ENCODE results near the gene CDC42EP4. TPM values are rescaled to one million over a fixed set of nuclear protein-coding genes. Genes with fewer than 3 reads are reported as not detected.
"Not testable (repeated sequence)": the region's sequence is repeated elsewhere in the genome, so short reads cannot be mapped to it uniquely, and the experiment has no call there.

The CDC42EP4 gene
- total RNA-seq, 1 experiment from 2014 or later = 25.8 TPM

- Mint-ChIP-seq H3K9me3 (ENCODE audit: unreplicated experiment) (no peaks in the 10 kb centered on the region), H3K27me3 (ENCODE audit: insufficient read depth, unreplicated experiment) (no peaks in the 10 kb centered on the region), H3K27ac (ENCODE audit: unreplicated experiment) (no peak overlapping the region), H3K4me1 (ENCODE audit: low read depth, unreplicated experiment) (no peaks in the 10 kb centered on the region), H3K36me3 (ENCODE audit: insufficient read depth, unreplicated experiment) (no peaks in the 10 kb centered on the region), H3K4me3 (ENCODE audit: unreplicated experiment) (no peak overlapping the region)
- CTCF ChIA-PET = interaction anchor here (1.6 kb wide), 1 partner anchor 44 kb away, joined by 4 read pairs; no protein-coding TSS in a partner anchor
- intact Hi-C loops (cut with micrococcal nuclease; ENCODE audit: unreplicated experiment) = no loop called here
- Histone ChIP-seq H3K27me3 (replicated peaks; ENCODE audit: control insufficient read depth, insufficient read depth, low read length) (no peaks in the 10 kb centered on the region), H3K36me3 (ENCODE audit: control insufficient read depth, insufficient read depth, low read length) (no peaks in the 10 kb centered on the region), H3K4me1 (no peaks in the 10 kb centered on the region), H3K9me3 (no peaks in the 10 kb centered on the region; the same call in 1 of the 2 replicates), H3K4me3 (ENCODE audit: low read depth, low read length) (no peak overlapping the region)
- no peak for TF ChIP-seq CTCF (IDR thresholded peaks at IDR 0.05; ENCODE audit: insufficient read depth in 1 of 2, low read depth in 1 of 2, low read length in 1 of 2, severe bottlenecking in 1 of 2, unreplicated experiment in 1 of 2)
- DNase-seq = no peak
- no TSS peak for BruUV-seq (replicated peaks)
- POLR2A ChIA-PET = no interaction called here
Measured at GRCh38 chr17:73265646-73266640, 45.9 kb downstream of the CDC42EP4 start.

GRCh38 chr17:73264448-73264847, 47.4 kb downstream of the CDC42EP4 start:
- H3K4me1 ChIP-seq; H3K36me3 Mint-ChIP-seq (ENCODE audit: insufficient read depth, unreplicated experiment); CTCF ChIA-PET; H3K9me3 ChIP-seq; H3K4me3 Mint-ChIP-seq (ENCODE audit: unreplicated experiment); POLR2A ChIA-PET; H3K36me3 ChIP-seq (ENCODE audit: control insufficient read depth, insufficient read depth, low read length); DNase-seq; H3K4me1 Mint-ChIP-seq (ENCODE audit: low read depth, unreplicated experiment); H3K9me3 Mint-ChIP-seq (ENCODE audit: unreplicated experiment); H3K27me3 ChIP-seq (replicated peaks; ENCODE audit: control insufficient read depth, insufficient read depth, low read length); H3K27me3 Mint-ChIP-seq (ENCODE audit: insufficient read depth, unreplicated experiment); intact Hi-C loops (cut with micrococcal nuclease; ENCODE audit: unreplicated experiment); H3K4me3 ChIP-seq (ENCODE audit: low read depth, low read length); H3K27ac Mint-ChIP-seq (ENCODE audit: unreplicated experiment); BruUV-seq (replicated peaks): not testable (repeated sequence)

GRCh38 chr17:73262676-73263642, 48.8 kb downstream of the CDC42EP4 start:
- Histone ChIP-seq H3K9me3 (no peaks in the 10 kb centered on the region), H3K27me3 (replicated peaks; ENCODE audit: control insufficient read depth, insufficient read depth, low read length) (no peaks in the 10 kb centered on the region), H3K4me1 (no peaks in the 10 kb centered on the region), H3K36me3 (ENCODE audit: control insufficient read depth, insufficient read depth, low read length) (no peaks in the 10 kb centered on the region), H3K4me3 (ENCODE audit: low read depth, low read length) (no peak overlapping the region)
- Mint-ChIP-seq H3K36me3 (ENCODE audit: insufficient read depth, unreplicated experiment) (no peaks in the 10 kb centered on the region), H3K9me3 (ENCODE audit: unreplicated experiment) (no peaks in the 10 kb centered on the region), H3K27ac (ENCODE audit: unreplicated experiment) (no peak overlapping the region), H3K27me3 (ENCODE audit: insufficient read depth, unreplicated experiment) (no peaks in the 10 kb centered on the region), H3K4me1 (ENCODE audit: low read depth, unreplicated experiment) (no peaks in the 10 kb centered on the region), H3K4me3 (ENCODE audit: unreplicated experiment) (no peak overlapping the region)
- CTCF ChIA-PET = interaction anchor here (2.4 kb wide), 1 partner anchor 107 kb away, joined by 7 read pairs; no protein-coding TSS in a partner anchor
- no peak for DNase-seq
- no peak for TF ChIP-seq CTCF (IDR thresholded peaks at IDR 0.05; ENCODE audit: insufficient read depth in 1 of 2, low read depth in 1 of 2, low read length in 1 of 2, severe bottlenecking in 1 of 2, unreplicated experiment in 1 of 2)
- POLR2A ChIA-PET = no interaction called here
- no TSS peak for BruUV-seq (replicated peaks)
- intact Hi-C loops (cut with micrococcal nuclease; ENCODE audit: unreplicated experiment) = no loop called here

All from Caco-2 (cell line).